ENCODE results near the gene EDAR. TPM values are rescaled to one million over a fixed set of nuclear protein-coding genes. Genes with fewer than 3 reads are reported as not detected.

Gene EDAR
- total RNA-seq, 1 donor from 2014 or later: 0.33 TPM

DNA sequence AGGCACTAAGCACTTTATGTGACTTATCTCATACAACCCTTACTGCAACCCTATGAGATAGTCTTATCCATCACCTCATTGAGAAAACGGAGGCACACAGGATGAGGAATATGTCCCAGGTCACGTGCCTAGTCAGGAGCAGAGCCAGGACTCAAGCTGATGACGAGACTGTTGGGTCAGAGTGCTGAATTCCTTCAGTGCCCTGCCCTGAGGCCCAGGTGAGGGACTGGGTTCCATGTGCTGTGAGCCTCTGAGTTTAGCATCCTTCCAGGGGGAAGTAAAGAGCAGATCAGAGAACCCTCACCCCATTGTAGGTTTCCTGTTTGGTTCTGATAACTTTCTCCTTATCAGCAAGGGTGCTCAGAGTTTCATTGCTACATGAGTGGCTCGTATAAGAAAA, 11.7 kb upstream of the EDAR start:
- H3K27ac ChIP-seq (replicated peaks): no peak overlapping the region
- DNase-seq: no peak
- no peak for TF ChIP-seq CTCF (IDR thresholded peaks at IDR 0.05; ENCODE audit: borderline replicate concordance)
- no peaks in the 10 kb centered on the region for H3K4me1 ChIP-seq
- intact Hi-C loops (cut with micrococcal nuclease): no loop called here
- no peaks in the 10 kb centered on the region for H3K9me3 ChIP-seq (replicated peaks)
- H3K27me3 ChIP-seq (ENCODE audit: low read depth): peaks cover 4% of the 10 kb centered on the region
- H3K36me3 ChIP-seq: no peaks in the 10 kb centered on the region
- no peak overlapping the region for H3K4me3 ChIP-seq

DNA sequence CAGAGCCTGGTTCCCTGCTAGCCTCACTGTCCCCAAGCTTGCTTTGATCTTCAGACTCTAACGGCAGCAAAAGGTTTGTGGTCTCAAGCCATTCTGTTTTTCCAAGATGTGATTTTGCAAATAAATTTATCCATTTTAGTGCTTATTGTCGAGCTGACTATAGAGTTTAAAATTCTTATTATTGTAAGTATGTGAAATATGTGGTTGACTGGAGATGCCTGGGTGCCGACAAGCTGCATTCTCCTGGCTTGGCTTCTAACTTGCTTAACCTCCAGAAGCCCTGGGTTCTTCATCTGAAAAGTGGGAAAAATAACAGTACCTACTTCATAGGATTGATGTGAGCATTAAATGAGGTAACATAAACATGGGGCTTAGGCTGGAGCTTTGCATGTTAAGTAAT, 9.9 kb upstream of the EDAR start:
- Histone ChIP-seq H3K36me3 (no peaks in the 10 kb centered on the region), H3K9me3 (replicated peaks) (no peaks in the 10 kb centered on the region), H3K4me1 (no peaks in the 10 kb centered on the region), H3K4me3 (no peak overlapping the region), H3K27me3 (ENCODE audit: low read depth) (peaks cover 4% of the 10 kb centered on the region), H3K27ac (replicated peaks) (no peak overlapping the region)
- TF ChIP-seq CTCF (IDR thresholded peaks at IDR 0.05; ENCODE audit: borderline replicate concordance): no peak
- no peak for DNase-seq
- intact Hi-C loops (cut with micrococcal nuclease): loop anchor here (10.0 kb wide), 1 partner anchor 124 kb away; no protein-coding TSS in a partner anchor

DNA sequence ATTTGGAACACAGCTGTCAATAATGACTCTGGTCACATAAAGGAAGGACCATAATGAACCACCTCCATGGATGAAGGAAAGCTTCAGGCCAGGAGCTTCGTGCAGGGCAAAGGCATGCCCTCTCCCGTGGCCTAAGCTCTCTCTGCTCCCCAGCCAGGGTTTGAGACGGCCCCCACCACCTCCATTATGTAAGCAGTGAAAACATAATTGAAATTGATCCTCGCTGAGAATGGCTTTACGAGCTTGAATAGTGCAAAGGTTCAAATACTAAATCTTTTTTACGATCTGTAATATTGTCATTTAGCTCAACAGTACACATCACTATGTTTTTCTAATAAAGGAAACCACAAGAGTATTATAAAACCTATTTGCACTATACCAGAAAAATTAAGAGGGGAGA, 5.2 kb upstream of the EDAR start:
- DNase-seq: no peak
- no peak for TF ChIP-seq CTCF (IDR thresholded peaks at IDR 0.05; ENCODE audit: borderline replicate concordance)
- intact Hi-C loops (cut with micrococcal nuclease): loop anchor here (10.0 kb wide), 1 partner anchor 119 kb away; no protein-coding TSS in a partner anchor
- Histone ChIP-seq H3K4me1 (no peaks in the 10 kb centered on the region), H3K27me3 (ENCODE audit: low read depth) (peaks cover 7% of the 10 kb centered on the region), H3K9me3 (replicated peaks) (no peaks in the 10 kb centered on the region), H3K36me3 (no peaks in the 10 kb centered on the region), H3K27ac (replicated peaks) (no peak overlapping the region), H3K4me3 (no peak overlapping the region)

DNA sequence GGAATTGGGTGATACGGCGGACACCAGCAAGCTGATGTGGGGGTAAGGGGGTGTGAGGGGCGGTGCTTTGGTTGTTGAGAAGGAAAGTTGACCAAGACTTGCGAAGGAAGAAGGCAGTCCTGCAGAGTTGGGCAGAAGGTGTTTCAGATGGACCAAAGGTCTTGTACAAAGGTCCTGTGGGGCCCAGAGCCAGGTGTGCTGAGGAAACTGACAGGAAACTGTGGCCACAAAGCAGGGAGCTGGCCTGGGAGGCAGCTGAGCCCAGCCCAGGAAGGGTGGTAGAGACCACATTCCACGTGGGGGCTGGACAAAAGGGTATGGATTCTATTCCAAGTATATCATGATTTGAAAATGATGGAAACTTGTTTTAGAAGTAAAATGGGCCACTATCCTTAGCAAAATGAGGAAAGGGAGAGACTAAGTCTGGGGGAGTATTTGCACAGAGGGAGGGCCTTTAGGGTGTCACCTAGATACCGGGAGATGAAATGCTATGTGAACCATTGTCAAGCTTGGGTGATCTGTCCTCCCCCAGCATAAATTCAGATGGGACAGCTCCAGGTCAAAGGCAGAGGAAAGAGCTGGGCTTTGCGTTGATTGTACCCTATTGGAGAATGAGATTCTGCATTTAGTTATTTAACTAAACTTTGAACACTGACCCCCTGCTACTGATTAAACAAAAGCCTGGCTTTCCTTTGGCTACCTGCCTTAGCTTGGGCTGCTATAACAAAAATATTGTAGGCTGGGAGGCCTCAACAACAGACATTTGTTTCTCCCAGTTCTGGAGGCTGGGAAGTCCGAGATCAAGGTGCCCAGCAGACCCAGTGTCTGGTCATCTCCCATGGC, 4.3 kb upstream of the EDAR start:
- intact Hi-C loops (cut with micrococcal nuclease): loop anchor here (10.0 kb wide), 1 partner anchor 119 kb away; no protein-coding TSS in a partner anchor
- no peak for DNase-seq
- no peak for TF ChIP-seq CTCF (IDR thresholded peaks at IDR 0.05; ENCODE audit: borderline replicate concordance)
- Histone ChIP-seq H3K9me3 (replicated peaks) (no peaks in the 10 kb centered on the region), H3K27me3 (ENCODE audit: low read depth) (peaks cover 12% of the 10 kb centered on the region), H3K36me3 (no peaks in the 10 kb centered on the region), H3K4me3 (no peak overlapping the region), H3K4me1 (peaks cover 4% of the 10 kb centered on the region), H3K27ac (replicated peaks) (no peak overlapping the region)

DNA sequence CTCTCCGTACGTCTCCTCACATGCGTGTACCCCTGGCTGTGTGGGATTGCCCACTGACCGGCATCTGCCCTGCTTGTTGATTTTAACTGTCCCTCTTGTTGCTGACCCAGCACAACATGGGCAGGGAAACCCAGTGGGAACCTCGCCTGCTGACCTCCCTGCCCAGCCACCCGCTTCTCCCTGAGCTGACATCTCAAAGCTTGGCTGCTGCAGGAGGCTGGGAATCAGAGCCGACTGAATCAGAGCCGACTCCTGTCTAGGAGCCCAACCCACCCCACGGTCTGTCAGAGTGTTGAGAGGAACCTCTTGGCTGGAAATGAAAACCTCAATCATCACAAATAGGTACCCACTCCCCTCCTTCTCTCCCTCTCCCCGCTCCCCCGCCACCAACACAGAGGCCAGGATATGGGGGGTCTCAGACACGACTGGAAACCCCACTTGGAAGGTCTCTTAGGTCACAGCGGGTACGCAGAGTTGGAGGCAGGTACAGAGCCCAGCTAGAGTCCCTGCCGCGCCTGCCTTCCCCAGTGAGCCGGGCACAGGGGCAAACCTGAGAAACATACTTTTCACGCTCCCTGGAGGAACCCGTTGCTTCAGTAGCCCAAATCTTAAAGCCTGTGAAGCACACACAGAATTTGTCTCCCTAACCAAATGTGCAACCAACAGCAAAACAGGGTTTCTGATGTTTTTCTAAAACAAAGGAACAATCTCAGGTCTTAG, 784 bp downstream of the EDAR start:
- peaks cover 38% of the 10 kb centered on the region for H3K27me3 ChIP-seq (ENCODE audit: low read depth)
- DNase-seq: no peak
- H3K4me3 ChIP-seq: no peak overlapping the region
- H3K27ac ChIP-seq (replicated peaks): no peak overlapping the region
- intact Hi-C loops (cut with micrococcal nuclease): no loop called here
- H3K36me3 ChIP-seq: no peaks in the 10 kb centered on the region
- no peak for TF ChIP-seq CTCF (IDR thresholded peaks at IDR 0.05; ENCODE audit: borderline replicate concordance)
- peaks cover 4% of the 10 kb centered on the region for H3K4me1 ChIP-seq
- no peaks in the 10 kb centered on the region for H3K9me3 ChIP-seq (replicated peaks)
